Right cardiac atrium (tissue), 5 donors: Measurements from ENCODE around the gene DYNC1LI1. TPM values are rescaled to one million over a fixed set of nuclear protein-coding genes. Genes with fewer than 3 reads are reported as not detected.

ENCODE experiments used
- ATAC-seq, 2 donors: fragments of 200-7000 bp; cut with Tn5 transposase; one replicate each; pipeline versions ENCODE4 v1.8.0 to v1.9.1; 2020; ENCODE audit warnings: moderate library complexity in 2 of 2, mild to moderate bottlenecking in 1 of 2
- DNase-seq, 3 donors: peaks; one replicate each; pipeline ENCODE4 v3.0.0-alpha.2; 2020
- H3K27ac ChIP-seq: one replicate; pipeline ENCODE4 v1.5.1; 2013; ENCODE audit warnings: mild to moderate bottlenecking, low read length, control low read depth, moderate library complexity
- H3K27me3 ChIP-seq: one replicate; pipeline ENCODE4 v1.6.1; 2013; ENCODE audit not compliant: control insufficient read depth, insufficient read depth
- H3K4me1 ChIP-seq: one replicate; pipeline ENCODE4 v1.6.1; 2013; ENCODE audit warnings: low read length; ENCODE audit not compliant: control insufficient read depth, insufficient read depth
- H3K4me3 ChIP-seq: one replicate; pipeline ENCODE4 v1.5.1; 2013; ENCODE audit warnings: low read length, control low read depth
- H3K9me3 ChIP-seq: one replicate; pipeline ENCODE4 v1.6.1; 2013; ENCODE audit warnings: low read length; ENCODE audit not compliant: control insufficient read depth
- WGBS: extraction: QIAGEN DNeasy Blood & Tissue Kit; methylation state at CpG from one replicate; pipeline ENCODE4 v1.1.7; 2013; 5-methylcytosine and 5-hydroxymethylcytosine counted together
- intact Hi-C, 4 donors: fragments of 100-400 bp; cut with DNase I; formaldehyde crosslinking; loops; one replicate each; pipeline versions ENCODE4 v1.11.0 to v1.14.0; 2022 to 2023
- long read RNA-seq, 4 donors: library from polyadenylated mRNA; unstranded; transcript quantifications; one replicate each; pipeline ENCODE4 v2.0.0, GENCODE V29; 2020 to 2021
- polyA plus RNA-seq: library from polyadenylated mRNA; stranded (reverse); fragments of 200-250 nt; gene quantifications from one replicate; pipeline ENCODE4 v1.2.3, GENCODE V29; 2013
- total RNA-seq, 4 donors: library from RNA; stranded (reverse); fragmentation: NEBNext Ultra II Directional; extraction: Animal tissue kit (Norgen Biotek cat#: 25700); gene quantifications; one replicate each; pipeline ENCODE4 v1.2.1, GENCODE V29; 2021
- donor health status: healthy with polysubstance abuse.
- donor health status: DM: no; HTN: yes; CAD: no.
- donor health status: DM: no; HTN: no; CAD: no.
- donor health status: DM: no; HTN: yes; CAD: no; lungs with severe emphysema.
- donor health status: DM: yes; HTN: yes; CAD: no.

The DYNC1LI1 gene
- total RNA-seq = 10 to 100 TPM; 41.2 to 48.5 (median 46.1) TPM
- polyA plus RNA-seq = 42.6 TPM
- long read RNA-seq, donor 1, transcript DYNC1LI1-201 (13 exons, 2,504 nt) = major isoform, 151 of 169 reads
- long read RNA-seq, donor 1, partial matches to known transcripts = 10 of 169 reads
- long read RNA-seq, donor 1, other reads (novel, unspliced or antisense) = 7 of 169 reads
- long read RNA-seq, donor 2, transcript DYNC1LI1-201 (13 exons, 2,504 nt) = major isoform, 67 of 71 reads
- long read RNA-seq, donor 2, partial matches to known transcripts = 2 of 71 reads
- long read RNA-seq, donor 2, other reads (novel, unspliced or antisense) = 1 of 71 reads
- long read RNA-seq, donor 3, transcript DYNC1LI1-201 (13 exons, 2,504 nt) = major isoform, 270 of 294 reads
- long read RNA-seq, donor 3, partial matches to known transcripts = 12 of 294 reads
- long read RNA-seq, donor 3, other reads (novel, unspliced or antisense) = 11 of 294 reads
- long read RNA-seq, donor 4, transcript DYNC1LI1-201 (13 exons, 2,504 nt) = major isoform, 56 of 59 reads
- long read RNA-seq, donor 4, partial matches to known transcripts = 2 of 59 reads
- long read RNA-seq, donor 4, other reads (novel, unspliced or antisense) = 1 of 59 reads

DNA sequence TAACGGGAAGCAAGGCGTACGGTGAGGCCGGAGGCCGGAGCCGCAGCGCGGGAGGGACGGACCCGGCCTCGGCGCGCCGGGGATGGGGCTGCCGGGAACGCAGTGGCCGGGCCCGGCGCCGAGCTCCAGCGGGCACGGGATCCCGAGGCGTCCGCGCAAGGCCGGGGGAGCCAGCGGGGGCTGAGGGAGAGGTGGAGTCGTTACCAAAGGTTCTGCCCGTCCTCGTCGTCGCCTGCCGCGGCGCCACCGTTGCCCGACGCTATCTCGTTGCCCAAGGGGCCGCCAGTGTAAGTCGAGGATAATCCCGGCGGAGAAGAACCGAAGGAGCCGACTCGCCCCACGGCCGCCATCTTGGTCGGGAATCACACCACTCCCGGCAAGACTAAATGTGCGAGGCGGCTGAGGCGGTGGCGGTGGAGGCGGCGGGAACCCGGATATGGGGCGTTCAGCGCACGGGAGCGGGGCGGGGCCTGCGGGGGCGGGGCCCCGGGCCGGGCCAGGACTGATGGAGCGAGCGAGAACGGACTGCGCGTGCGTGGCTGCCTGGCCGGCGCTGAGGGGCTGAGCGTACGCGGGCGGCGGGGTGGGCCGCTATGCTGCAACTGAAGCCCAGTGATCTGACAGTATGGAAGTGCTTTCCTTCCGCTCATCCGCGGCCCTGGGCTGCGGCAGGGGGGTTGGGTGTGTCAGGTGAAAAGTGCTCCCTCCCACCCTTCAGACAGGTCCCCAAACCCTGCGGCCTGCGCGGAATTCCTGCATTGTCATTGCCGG, at the start of gene DYNC1LI1:
DYNC1LI1 (minus strand) TSS at position 438 of the 771 bp plus-strand sequence; CDS start at position 350, 88 bp downstream.
- peak; percentile 99 for ATAC-seq
- peak within 1 kb of the TSS; percentile 89 for H3K4me3 ChIP-seq
- no peaks in the 10 kb centered on the region for H3K9me3 ChIP-seq
- WGBS = under 1% methylated on average over 89 of the region's 89 CpGs
- intact Hi-C loops = loop anchor here in 1 of 4 donors (10.0 kb wide), 1 partner anchor 66 kb away; the partner anchor contains the start of gene CMTM6
- H3K4me1 ChIP-seq = no peaks in the 10 kb centered on the region
- DNase-seq = peak; percentile 97 to 99 (median 99)
- no peaks in the 10 kb centered on the region for H3K27me3 ChIP-seq
- H3K27ac ChIP-seq = peak within 1 kb of the TSS; percentile 98

DNA sequence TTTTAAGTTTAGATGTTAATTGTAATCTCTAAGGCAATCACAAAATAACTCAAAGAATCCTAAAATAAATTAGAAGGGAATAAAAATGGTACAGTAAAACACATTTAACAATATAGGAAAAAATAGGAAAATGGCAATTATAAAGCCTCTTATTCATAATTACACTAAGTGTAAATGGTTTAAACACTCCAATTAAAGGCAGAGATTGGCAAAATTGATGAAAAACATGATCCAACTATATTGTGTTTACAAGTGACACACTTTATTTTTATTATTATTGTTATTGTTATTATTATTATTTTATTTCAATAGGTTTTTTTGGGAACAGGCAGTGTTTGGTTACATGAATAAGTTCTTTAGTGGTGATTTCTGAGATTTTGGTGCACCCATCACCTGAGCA, 48.7 kb upstream of the DYNC1LI1 start:
- Histone ChIP-seq H3K9me3 (no peaks in the 10 kb centered on the region), H3K4me3 (no peak overlapping the region), H3K27me3 (no peaks in the 10 kb centered on the region), H3K4me1 (no peaks in the 10 kb centered on the region), H3K27ac (no peak overlapping the region)
- DNase-seq (no peak), ATAC-seq (no peak)
- intact Hi-C loops = no loop called here

DNA sequence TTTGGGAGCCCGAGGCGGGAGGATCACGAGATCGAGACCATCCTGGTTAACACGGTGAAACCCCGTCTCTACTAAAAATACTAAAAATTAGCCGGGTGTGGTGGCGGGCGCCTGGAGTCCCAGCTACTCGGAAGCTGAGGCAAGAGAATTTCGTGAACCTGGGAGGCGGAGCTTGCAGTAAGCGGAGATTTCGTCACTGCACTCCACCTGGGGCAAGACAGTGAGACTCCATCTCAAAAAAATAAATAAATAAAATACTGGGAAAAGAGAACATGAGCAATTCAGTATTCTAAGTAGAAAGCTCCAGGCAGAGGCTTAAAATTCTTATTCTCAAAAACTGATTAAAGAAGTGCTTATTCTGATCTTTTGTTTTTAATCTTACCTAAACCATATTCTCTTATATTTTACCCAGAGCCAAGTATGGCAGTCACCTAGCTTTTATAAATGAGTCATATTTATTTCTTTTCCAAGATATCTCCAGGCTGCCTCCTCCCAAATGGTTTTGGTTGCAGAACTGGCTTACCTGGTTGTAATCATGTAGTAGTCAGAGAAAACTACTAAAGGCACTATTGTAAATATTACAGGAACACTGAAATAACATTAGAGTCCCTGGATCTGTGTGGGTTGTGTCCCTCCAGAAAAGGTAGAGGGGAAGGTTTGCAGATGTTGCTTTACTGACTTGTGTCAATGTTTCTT, 45.8 kb upstream of the DYNC1LI1 start:
- H3K27me3 ChIP-seq = no peaks in the 10 kb centered on the region
- intact Hi-C loops = no loop called here
- no peaks in the 10 kb centered on the region for H3K4me1 ChIP-seq
- DNase-seq = no peak
- ATAC-seq = no peak
- H3K27ac ChIP-seq = no peak overlapping the region
- H3K4me3 ChIP-seq = no peak overlapping the region
- no peaks in the 10 kb centered on the region for H3K9me3 ChIP-seq
- 96% methylated on average over 14 of the region's 14 CpGs for WGBS

DNA sequence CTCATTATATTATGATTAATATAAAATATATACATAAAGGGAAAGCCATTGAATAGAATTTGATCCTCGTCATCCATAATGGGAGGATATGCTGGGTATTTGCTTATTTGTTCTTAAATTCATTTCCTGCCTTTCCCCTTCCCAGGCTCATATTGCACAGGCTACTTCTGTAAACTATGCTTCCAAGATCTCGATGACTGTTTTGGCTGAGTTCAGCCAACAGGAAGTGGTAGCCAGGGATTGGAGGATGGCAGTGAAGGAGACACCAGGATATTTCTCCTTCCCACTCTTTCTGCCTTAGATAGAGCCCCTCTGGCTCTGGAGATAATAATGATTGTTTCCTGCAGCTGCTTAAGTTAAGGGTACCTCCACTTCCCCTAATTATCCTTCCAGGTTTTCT, 44.3 kb upstream of the DYNC1LI1 start:
- Histone ChIP-seq H3K4me1 (no peaks in the 10 kb centered on the region), H3K4me3 (no peak overlapping the region), H3K27ac (no peak overlapping the region), H3K27me3 (no peaks in the 10 kb centered on the region), H3K9me3 (no peaks in the 10 kb centered on the region)
- DNase-seq (no peak), ATAC-seq (peak in 1 of 2 donors; percentile 31)
- intact Hi-C loops = no loop called here
- WGBS = 30% methylated on average over 2 of the region's 2 CpGs

DNA sequence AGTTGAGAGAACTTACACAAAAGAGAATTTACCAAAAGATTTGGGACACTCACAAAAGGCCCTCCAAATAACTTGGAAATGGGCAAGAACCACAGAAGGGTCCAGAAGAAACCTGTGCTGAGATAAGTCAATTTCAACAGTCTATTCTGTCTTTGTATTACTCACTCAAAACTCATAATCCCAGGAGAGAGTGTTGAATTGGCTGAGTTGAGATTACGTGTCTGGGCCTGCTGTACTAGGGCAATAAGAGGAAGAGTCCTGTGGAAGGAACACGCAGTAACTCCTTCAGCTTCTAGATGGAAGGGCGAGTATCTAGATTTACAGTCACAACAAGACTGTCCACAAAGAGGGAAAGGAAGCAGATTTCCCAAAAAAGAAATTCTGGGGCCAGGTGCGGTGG, 42.5 kb upstream of the DYNC1LI1 start:
- no peaks in the 10 kb centered on the region for H3K9me3 ChIP-seq
- no peaks in the 10 kb centered on the region for H3K4me1 ChIP-seq
- WGBS = 86% methylated on average over 4 of the region's 4 CpGs
- ATAC-seq (peak; percentile 26 to 31), DNase-seq (no peak)
- no peak overlapping the region for H3K4me3 ChIP-seq
- H3K27me3 ChIP-seq = no peaks in the 10 kb centered on the region
- H3K27ac ChIP-seq = no peak overlapping the region
- intact Hi-C loops = no loop called here

DNA sequence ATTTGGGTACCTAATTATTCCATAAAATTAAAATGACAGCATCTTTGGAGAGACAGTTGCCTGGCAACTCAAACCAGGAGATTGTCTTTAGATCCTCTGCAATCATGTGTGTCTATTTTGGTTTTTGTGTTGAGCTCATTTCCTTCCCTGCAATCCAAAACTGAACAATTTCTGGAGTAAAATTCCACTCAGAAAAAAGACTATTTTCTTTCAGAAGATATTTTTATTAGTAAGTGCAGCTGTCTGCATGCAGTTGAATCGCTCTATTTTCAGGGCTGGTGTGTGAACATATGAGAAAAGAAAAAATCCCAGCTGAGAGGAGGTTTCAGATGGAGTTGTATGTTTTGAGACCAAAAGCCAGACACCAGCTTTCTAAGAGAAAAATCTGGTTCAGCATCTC, 41.9 kb upstream of the DYNC1LI1 start:
- 57% methylated on average over 1 of the region's 1 CpG for WGBS
- no peak overlapping the region for H3K27ac ChIP-seq
- H3K27me3 ChIP-seq = no peaks in the 10 kb centered on the region
- no peak for DNase-seq
- no peak for ATAC-seq
- no peaks in the 10 kb centered on the region for H3K4me1 ChIP-seq
- no peaks in the 10 kb centered on the region for H3K9me3 ChIP-seq
- no peak overlapping the region for H3K4me3 ChIP-seq
- intact Hi-C loops = no loop called here

DNA sequence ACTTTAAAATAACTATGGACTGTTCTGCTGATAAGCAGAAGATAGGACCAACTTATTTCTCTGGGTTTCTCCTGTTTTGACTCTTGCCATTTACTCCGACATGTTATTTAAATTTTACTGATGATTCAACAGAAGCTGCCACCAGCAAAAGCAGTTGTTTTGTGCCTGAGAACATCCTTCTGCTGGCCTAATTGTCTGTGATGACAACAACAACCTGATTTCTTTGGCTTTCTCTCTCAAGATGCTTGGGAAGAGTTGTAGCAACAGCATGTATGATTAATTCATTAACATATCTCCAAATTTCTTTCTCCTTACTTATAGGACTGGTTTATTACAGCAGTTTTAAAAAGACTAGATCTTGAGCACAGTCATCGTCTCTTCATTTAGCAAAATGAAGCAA, 36.9 kb upstream of the DYNC1LI1 start:
- 81% methylated on average over 2 of the region's 2 CpGs for WGBS
- ATAC-seq = no peak
- intact Hi-C loops = no loop called here
- Histone ChIP-seq H3K4me3 (no peak overlapping the region), H3K4me1 (no peaks in the 10 kb centered on the region), H3K27ac (no peak overlapping the region), H3K9me3 (no peaks in the 10 kb centered on the region), H3K27me3 (no peaks in the 10 kb centered on the region)
- DNase-seq = no peak

DNA sequence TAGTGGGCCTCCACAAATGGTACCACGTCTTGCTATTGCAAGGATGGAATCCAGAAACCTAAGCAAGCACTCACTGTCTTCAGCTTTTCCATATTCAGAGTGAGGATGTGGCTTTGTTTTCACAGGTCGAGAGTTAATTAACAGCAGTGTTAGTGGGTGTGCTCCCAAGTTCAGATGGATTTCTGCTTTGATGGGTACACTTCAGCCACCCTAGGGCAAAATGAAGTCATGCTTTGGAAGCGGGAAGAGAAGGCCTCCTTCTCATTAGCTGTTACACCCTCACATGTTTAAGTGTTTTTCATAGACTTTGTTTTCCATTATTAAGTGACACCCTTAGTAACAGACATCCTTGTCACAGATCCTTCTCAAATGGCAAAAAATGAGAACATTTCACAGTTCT, 36.3 kb upstream of the DYNC1LI1 start:
- H3K27me3 ChIP-seq = no peaks in the 10 kb centered on the region
- H3K4me1 ChIP-seq = no peaks in the 10 kb centered on the region
- 84% methylated on average over 3 of the region's 3 CpGs for WGBS
- ATAC-seq (no peak), DNase-seq (no peak)
- H3K27ac ChIP-seq = no peak overlapping the region
- H3K4me3 ChIP-seq = no peak overlapping the region
- intact Hi-C loops = no loop called here
- no peaks in the 10 kb centered on the region for H3K9me3 ChIP-seq

DNA sequence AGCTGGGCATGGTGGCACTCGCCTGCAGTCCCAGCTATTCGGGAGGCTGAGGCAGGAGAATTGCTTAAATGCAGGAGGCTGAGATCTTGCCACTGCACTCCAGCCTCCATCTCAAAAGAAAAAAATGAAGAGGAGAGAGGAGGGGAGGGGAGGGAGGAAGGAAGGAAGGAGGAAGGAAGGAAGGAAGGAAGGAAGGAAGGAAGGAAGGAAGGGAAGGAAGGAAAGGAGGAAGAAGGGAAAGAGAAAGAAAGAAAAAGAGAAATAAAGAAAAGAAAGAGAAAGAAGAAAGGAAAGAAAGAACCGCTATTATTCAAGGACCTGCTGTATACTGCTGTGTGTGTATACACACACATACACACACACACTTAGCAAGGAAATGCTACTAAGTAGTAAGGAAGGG, 35.6 kb upstream of the DYNC1LI1 start:
- H3K27me3 ChIP-seq = no peaks in the 10 kb centered on the region
- DNase-seq (no peak), ATAC-seq (no peak)
- 88% methylated on average over 3 of the region's 3 CpGs for WGBS
- no peak overlapping the region for H3K4me3 ChIP-seq
- no peak overlapping the region for H3K27ac ChIP-seq
- intact Hi-C loops = no loop called here
- H3K4me1 ChIP-seq = no peaks in the 10 kb centered on the region
- no peaks in the 10 kb centered on the region for H3K9me3 ChIP-seq

DNA sequence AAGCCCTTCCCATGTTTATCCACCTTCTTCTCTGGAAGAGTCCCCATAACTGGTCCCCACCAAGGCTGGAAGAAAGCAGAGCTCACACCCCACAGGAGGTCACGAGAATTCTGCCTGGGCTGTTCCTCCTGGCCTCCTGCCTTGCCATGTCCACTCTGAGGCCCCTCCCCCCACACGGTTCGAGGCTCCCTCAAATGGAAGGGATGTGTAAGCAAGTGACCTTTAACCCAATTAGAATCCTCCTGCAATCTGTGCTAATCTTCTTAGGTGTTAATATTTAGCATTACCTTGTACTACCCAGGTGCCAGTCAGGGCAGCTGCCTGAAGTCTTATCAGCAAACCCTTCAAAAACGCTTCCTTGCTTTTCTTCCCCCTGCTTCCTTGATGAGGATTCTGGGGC, 32.4 kb upstream of the DYNC1LI1 start:
- Histone ChIP-seq H3K27ac (no peak overlapping the region), H3K27me3 (no peaks in the 10 kb centered on the region), H3K9me3 (no peaks in the 10 kb centered on the region), H3K4me1 (no peaks in the 10 kb centered on the region), H3K4me3 (no peak overlapping the region)
- ATAC-seq (peak in 1 of 2 donors; percentile 29), DNase-seq (no peak)
- WGBS = 55% methylated on average over 4 of the region's 4 CpGs
- intact Hi-C loops = no loop called here
